Measurements from ENCODE around the gene ASPDH. TPM values are rescaled to one million over a fixed set of nuclear protein-coding genes. Genes with fewer than 3 reads are reported as not detected.

ASPDH gene
- total RNA-seq, 4 donors from 2014 or later = not detected

DNA sequence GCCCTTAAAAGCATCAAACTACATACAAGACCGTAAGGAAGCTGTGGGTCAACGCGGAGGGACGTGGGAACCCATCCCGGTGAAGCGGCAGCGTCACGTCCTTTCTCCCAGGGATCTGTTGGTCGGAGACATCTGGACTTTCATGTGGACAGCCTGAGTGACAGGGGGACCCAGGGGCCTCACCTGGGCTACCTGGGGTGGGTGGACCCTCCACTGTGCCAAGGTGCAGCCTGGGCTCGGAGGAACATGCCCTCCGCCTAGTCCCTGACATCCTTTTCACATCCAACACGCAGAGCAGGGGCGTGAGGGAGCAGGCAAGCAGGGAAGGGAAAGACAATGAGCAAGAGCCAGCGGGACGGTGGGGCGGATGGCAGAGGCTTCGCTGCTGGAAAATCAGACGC, 23.3 kb downstream of the ASPDH start:
- Histone ChIP-seq H3K27ac (peak overlapping the region; percentile 69 to 97 (median 84)), H3K4me3 (no peak overlapping the region), H3K36me3 (peaks cover 0 to 13% of the 10 kb centered on the region in 2 donors), H3K27me3 (no peaks in the 10 kb centered on the region), H3K9me3 (no peaks in the 10 kb centered on the region), H3K4me1 (peaks cover 10 to 13% of the 10 kb centered on the region in 2 donors)
- in situ Hi-C loops (cut with MboI; ENCODE audit: low sequenced_read_pairs in 4 of 4) = no loop called here
- intact Hi-C loops (cut with DNase I; ENCODE audit: low total_unique reads) = loop anchor here (5.0 kb wide), 1 partner anchor 613 kb away; the partner anchor contains the start of genes AKT1S1 and TBC1D17
- ATAC-seq = no peak
- no peak for DNase-seq
- TF ChIP-seq, protein P1, sequence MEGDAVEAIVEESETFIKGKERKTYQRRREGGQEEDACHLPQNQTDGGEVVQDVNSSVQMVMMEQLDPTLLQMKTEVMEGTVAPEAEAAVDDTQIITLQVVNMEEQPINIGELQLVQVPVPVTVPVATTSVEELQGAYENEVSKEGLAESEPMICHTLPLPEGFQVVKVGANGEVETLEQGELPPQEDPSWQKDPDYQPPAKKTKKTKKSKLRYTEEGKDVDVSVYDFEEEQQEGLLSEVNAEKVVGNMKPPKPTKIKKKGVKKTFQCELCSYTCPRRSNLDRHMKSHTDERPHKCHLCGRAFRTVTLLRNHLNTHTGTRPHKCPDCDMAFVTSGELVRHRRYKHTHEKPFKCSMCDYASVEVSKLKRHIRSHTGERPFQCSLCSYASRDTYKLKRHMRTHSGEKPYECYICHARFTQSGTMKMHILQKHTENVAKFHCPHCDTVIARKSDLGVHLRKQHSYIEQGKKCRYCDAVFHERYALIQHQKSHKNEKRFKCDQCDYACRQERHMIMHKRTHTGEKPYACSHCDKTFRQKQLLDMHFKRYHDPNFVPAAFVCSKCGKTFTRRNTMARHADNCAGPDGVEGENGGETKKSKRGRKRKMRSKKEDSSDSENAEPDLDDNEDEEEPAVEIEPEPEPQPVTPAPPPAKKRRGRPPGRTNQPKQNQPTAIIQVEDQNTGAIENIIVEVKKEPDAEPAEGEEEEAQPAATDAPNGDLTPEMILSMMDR (IDR thresholded peaks at IDR 0.05 in 4 of 5, conservative IDR thresholded peaks at IDR 0.05 in 1 of 5) = no peak
- TF ChIP-seq POLR2A (IDR thresholded peaks at IDR 0.05) = no peak

DNA sequence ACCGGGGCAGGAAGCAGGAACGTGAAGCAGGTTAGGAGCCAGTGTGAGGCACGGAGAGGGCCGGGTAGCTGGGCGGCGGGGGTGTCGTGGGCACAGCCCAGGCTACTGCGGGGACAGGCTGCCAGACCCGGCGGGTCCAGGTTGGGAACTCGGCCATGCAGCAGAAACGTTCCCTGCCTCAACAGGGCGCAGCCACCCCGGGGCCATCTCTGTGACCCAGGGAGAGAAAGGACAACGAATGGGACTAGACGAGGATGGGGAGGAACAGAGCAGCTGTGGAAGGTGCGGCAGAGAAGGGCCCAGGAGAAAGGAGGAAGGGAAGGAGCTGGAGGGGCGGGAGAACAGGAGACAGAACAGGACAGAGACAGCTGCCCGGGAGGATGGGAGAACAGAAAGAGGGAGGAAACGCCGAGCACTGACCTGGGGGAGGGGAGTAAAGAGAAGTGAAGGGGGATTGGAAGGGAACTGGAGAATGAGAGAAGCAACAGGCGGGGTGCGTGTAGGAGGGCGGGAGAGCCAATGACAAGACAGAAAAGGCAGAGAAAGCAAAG, 24.2 kb downstream of the ASPDH start:
- in situ Hi-C loops (cut with MboI; ENCODE audit: low sequenced_read_pairs in 4 of 4) (no loop called here), intact Hi-C loops (cut with DNase I; ENCODE audit: low total_unique reads) (loop anchor here (5.0 to 10.0 kb wide), 2 partner anchors 285 to 612 kb away; partner anchors contain the start of genes AKT1S1, MYH14 and TBC1D17)
- Histone ChIP-seq H3K36me3 (peaks cover 0 to 13% of the 10 kb centered on the region in 2 donors), H3K27me3 (no peaks in the 10 kb centered on the region), H3K4me3 (no peak overlapping the region), H3K27ac (peak overlapping the region; percentile 69 to 97 (median 84)), H3K9me3 (no peaks in the 10 kb centered on the region), H3K4me1 (peaks cover 10 to 13% of the 10 kb centered on the region in 2 donors)
- ATAC-seq = peak in 1 of 2 donors; percentile 6
- DNase-seq = no peak
- no peak for TF ChIP-seq POLR2A (IDR thresholded peaks at IDR 0.05)
- TF ChIP-seq, protein P1 (IDR thresholded peaks at IDR 0.05 in 4 of 5, conservative IDR thresholded peaks at IDR 0.05 in 1 of 5) = no peak

DNA sequence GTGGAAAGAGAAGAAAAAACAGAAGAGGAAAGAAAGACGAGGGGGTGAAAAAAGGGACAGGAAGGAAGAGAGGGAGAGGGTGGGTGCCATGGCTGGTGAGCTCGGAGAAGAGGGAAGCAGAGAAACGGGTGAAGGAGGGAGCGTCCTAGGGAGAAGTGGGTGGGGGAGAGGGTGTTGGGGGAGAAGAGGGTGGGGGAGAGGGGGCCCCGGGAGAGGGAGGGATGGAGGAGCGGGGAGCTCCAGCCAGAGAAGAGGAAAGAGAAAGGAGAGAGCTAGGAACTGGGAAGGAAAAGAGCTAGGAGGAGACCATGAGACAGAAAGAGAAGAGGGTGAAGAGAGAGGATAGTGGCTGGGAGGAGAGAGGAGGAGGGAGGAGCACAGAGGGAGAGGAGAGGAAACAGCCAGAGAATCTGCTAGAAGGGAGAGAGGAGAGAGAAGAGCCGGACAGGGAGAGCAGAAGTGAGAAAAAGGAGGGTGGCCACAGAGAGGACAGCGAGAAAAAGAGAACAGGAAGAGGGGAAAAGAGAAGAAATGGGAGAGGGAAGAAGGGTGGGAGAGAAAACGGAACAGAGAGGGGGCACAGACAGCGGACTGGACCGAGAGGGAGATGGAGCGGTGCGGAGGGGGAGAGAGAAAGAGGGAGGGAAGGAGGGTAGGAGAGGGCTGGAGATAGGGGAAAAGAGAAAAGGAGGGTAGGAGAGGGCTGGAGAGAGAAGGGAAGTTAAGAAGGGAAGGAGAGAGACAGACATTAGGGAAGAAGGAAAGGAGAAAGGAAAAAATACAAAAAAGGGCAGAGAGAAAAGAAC, 25.1 kb downstream of the ASPDH start:
- ATAC-seq (no peak), DNase-seq (no peak)
- Histone ChIP-seq H3K27me3 (no peaks in the 10 kb centered on the region), H3K9me3 (no peaks in the 10 kb centered on the region), H3K4me1 (peaks cover 10 to 13% of the 10 kb centered on the region in 2 donors), H3K4me3 (no peak overlapping the region), H3K27ac (peak overlapping the region; percentile 69 to 97 (median 84)), H3K36me3 (peaks cover 0 to 13% of the 10 kb centered on the region in 2 donors)
- TF ChIP-seq, protein P1 (IDR thresholded peaks at IDR 0.05 in 4 of 5, conservative IDR thresholded peaks at IDR 0.05 in 1 of 5) = no peak
- TF ChIP-seq POLR2A (IDR thresholded peaks at IDR 0.05) = no peak
- intact Hi-C loops (cut with DNase I; ENCODE audit: low total_unique reads) = loop anchor here (10.0 kb wide), 1 partner anchor 284 kb away; the partner anchor contains the start of gene MYH14
- in situ Hi-C loops (cut with MboI; ENCODE audit: low sequenced_read_pairs in 4 of 4) = no loop called here

DNA sequence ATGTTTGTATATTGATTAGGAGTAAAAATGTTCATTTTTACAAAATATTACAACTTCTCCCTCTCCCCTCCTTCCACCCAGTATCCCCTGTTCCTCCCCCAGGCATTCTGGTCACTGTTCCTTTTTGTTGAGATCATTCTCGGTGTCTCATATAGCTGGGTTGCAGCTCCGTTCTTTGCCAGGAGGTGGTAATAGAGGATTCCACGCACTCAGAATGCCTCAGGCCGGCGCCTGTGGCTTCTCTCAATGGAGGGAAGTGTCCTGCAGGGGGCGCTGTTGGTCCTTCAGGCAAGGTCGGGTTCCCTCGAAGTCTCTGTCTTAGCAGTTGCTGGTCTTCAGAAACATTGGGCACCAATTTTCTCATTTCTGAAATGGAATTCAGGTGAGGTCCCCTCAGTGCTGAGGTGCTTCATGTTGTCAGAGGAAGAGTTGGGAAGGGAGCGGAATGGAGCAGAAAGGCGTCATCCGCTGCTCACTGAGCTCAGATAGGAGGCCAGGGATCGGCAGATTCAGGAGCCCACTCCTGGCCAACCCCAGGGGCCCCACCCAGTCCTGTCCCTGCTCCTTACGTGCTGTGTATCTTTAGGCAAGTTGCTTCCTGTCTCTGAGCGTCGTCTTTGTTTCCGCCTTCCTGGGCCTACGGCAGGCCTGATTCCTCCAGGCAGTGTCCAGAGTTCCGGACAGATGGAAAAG, 26.7 kb downstream of the ASPDH start:
- intact Hi-C loops (cut with DNase I; ENCODE audit: low total_unique reads) = loop anchor here (10.0 kb wide), 1 partner anchor 282 kb away; the partner anchor contains the start of gene MYH14

More for the DNA sequence above, 26.7 kb downstream of the ASPDH start:
- Histone ChIP-seq H3K27ac (peak overlapping the region in 3 of 4 donors; percentile 20 to 85 (median 28)), H3K4me1 (peaks cover 10 to 13% of the 10 kb centered on the region in 2 donors), H3K27me3 (no peaks in the 10 kb centered on the region), H3K9me3 (no peaks in the 10 kb centered on the region), H3K4me3 (no peak overlapping the region), H3K36me3 (peaks cover 0 to 19% of the 10 kb centered on the region in 2 donors)
- peak in 1 of 2 donors; percentile 36 for ATAC-seq
- in situ Hi-C loops (cut with MboI; ENCODE audit: low sequenced_read_pairs in 4 of 4) = no loop called here
- DNase-seq = peak in 1 of 2 donors; percentile 76
- no peak for TF ChIP-seq POLR2A (IDR thresholded peaks at IDR 0.05)
- TF ChIP-seq, protein P1 (IDR thresholded peaks at IDR 0.05 in 4 of 5, conservative IDR thresholded peaks at IDR 0.05 in 1 of 5) = peak; percentile 19 to 68 (median 60)
